Measurements from ENCODE around the gene HPSE2. TPM values are rescaled to one million over a fixed set of nuclear protein-coding genes. Genes with fewer than 3 reads are reported as not detected.

Gene HPSE2
- total and polyA plus RNA-seq, 7 donors = under 0.01 to 11.8 (median 4.8) TPM

DNA sequence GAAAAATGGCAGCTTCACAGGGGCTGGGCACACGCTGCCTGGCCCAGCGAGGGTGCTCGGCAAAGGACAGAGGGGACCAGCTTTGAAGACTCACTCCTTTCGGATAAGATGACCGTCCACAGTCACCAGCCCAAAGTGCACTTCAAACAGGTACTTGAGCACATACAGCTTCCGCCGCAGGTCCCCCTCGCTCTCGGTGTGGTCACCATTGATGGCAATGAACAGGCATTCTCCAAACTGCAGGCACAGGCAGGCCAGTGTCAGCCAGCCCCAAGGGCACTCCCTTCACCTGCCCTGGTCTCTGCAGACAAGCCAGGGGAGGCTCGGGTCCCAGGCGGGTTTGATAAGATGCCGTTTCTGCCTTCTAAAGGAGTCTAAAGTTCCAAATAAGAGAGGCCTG is 800.5 kb downstream of the HPSE2 start:
- Histone ChIP-seq H3K4me3 (no peak overlapping the region), H3K27ac (no peak overlapping the region), H3K36me3 (peaks cover 24 to 77% (median 56%) of the 10 kb centered on the region in 4 donors), H3K4me1 (no peaks in the 10 kb centered on the region), H3K27me3 (no peaks in the 10 kb centered on the region), H3K9me3 (peaks cover 0 to 2% (median 0%) of the 10 kb centered on the region in 4 donors)
- 97 to 98% methylated on average over 12 of the region's 12 CpGs for WGBS, 2 donors
- intact Hi-C loops (cut with DNase I) = no loop called here
- DNase-seq = no peak
- TF ChIP-seq POLR2A (IDR thresholded peaks at IDR 0.05) (no peak), POLR2AphosphoS5 (IDR thresholded peaks at IDR 0.05) (no peak), EP300 (IDR thresholded peaks at IDR 0.05) (no peak)
- TF ChIP-seq, protein P1, sequence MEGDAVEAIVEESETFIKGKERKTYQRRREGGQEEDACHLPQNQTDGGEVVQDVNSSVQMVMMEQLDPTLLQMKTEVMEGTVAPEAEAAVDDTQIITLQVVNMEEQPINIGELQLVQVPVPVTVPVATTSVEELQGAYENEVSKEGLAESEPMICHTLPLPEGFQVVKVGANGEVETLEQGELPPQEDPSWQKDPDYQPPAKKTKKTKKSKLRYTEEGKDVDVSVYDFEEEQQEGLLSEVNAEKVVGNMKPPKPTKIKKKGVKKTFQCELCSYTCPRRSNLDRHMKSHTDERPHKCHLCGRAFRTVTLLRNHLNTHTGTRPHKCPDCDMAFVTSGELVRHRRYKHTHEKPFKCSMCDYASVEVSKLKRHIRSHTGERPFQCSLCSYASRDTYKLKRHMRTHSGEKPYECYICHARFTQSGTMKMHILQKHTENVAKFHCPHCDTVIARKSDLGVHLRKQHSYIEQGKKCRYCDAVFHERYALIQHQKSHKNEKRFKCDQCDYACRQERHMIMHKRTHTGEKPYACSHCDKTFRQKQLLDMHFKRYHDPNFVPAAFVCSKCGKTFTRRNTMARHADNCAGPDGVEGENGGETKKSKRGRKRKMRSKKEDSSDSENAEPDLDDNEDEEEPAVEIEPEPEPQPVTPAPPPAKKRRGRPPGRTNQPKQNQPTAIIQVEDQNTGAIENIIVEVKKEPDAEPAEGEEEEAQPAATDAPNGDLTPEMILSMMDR (IDR thresholded peaks at IDR 0.05) = no peak

DNA sequence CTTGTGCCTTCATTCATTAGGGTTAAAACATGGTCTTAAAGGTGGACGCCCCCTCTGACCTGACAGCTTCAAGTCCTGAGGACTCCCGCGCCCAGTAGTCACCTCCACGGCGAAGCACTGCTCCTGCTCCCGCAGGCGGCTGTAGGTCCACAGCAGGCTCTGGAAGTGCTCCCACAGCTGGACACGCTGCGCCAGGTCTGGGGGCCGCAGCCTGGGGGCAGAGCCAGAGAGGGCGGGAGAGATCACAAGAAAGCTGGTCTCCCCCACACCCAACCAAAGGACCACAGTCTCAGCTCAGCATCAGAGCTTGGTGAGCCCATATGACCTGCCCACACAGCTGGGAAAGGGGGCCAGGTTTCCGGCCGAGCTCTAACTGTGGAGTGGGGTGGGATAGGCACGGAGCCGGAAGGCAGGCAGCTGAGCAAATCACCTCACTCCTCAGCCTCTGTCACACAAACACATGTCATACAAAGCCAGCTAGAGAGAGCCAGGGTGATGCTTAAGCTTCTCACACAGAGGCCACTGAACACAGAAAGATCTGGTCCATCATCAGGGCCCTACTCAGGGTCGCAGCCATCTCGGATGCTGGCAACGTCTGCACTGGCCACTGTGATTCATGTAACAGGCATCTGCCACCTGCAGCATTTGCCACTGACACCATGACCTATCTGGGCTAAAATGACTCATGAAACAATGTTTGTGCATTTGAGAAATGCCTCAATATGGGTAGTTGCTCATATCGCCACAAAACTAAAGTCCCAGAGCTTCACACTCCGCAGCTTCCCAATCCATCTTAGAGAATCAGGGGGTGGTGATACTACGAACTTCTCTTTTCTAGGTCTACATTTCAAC is 801.5 kb downstream of the HPSE2 start:
- Histone ChIP-seq H3K4me3 (no peak overlapping the region), H3K27ac (no peak overlapping the region), H3K4me1 (no peaks in the 10 kb centered on the region), H3K36me3 (peaks cover 33 to 77% (median 64%) of the 10 kb centered on the region in 4 donors), H3K9me3 (peaks cover 0 to 2% (median 0%) of the 10 kb centered on the region in 4 donors), H3K27me3 (no peaks in the 10 kb centered on the region)
- intact Hi-C loops (cut with DNase I) = no loop called here
- WGBS, 2 donors = 97 to 98% methylated on average over 21 of the region's 21 CpGs
- TF ChIP-seq EP300 (IDR thresholded peaks at IDR 0.05) (no peak), POLR2AphosphoS5 (IDR thresholded peaks at IDR 0.05) (no peak), POLR2A (IDR thresholded peaks at IDR 0.05) (no peak)
- TF ChIP-seq, protein P1 (IDR thresholded peaks at IDR 0.05) = no peak
- DNase-seq = peak; percentile 54

DNA sequence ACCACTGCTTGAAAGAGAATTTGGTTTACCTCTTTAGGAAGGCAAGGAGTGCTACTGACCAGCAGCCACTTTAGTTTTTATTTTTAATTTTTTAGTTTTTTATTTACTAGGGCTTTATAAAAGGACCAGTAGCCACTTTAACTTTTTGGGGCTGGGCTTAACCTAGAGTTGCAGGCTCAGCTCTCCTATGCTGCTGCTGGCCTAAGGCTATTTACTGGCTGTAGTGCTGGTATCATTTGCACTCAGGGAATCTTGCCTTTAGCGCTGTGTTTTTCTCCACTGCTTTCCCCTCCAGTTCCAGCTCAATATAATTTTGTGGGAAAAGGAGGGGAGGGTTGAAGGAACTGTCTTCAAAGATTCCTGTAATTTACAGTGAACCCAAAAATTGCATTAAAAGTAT is 802.3 kb downstream of the HPSE2 start:
- TF ChIP-seq, protein P1 (IDR thresholded peaks at IDR 0.05) = no peak
- no peak for TF ChIP-seq POLR2A (IDR thresholded peaks at IDR 0.05)
- TF ChIP-seq POLR2AphosphoS5 (IDR thresholded peaks at IDR 0.05) = no peak
- no peak for TF ChIP-seq EP300 (IDR thresholded peaks at IDR 0.05)
- intact Hi-C loops (cut with DNase I) = no loop called here
- no peak for DNase-seq
- Histone ChIP-seq H3K27ac (no peak overlapping the region), H3K4me1 (no peaks in the 10 kb centered on the region), H3K4me3 (no peak overlapping the region), H3K9me3 (peaks cover 0 to 2% (median 0%) of the 10 kb centered on the region in 4 donors), H3K36me3 (peaks cover 33 to 77% (median 63%) of the 10 kb centered on the region in 4 donors), H3K27me3 (no peaks in the 10 kb centered on the region)
- WGBS, 2 donors = 96 to 100% methylated on average over 1 of the region's 1 CpG

DNA sequence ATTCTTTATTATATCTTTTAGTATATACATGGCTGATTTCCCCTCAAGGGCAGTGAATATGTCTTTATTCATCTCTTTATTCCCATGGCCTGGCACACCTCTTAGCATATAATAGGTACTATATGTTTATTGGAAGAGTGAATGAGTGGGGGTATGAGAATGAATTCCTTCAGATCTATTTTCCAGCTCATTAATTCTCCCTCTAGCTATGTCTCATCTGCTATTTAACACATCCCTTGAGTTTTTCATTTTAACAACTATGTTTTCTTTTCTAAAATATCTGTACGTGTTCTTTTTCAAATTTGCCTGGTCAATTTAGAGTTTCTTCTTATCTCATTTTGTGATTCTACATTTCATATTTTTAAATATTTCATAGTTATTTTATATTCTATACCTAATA is 803.3 kb downstream of the HPSE2 start:
- Histone ChIP-seq H3K4me3 (no peak overlapping the region), H3K9me3 (peaks cover 0 to 2% (median 0%) of the 10 kb centered on the region in 4 donors), H3K36me3 (peaks cover 33 to 86% (median 66%) of the 10 kb centered on the region in 4 donors), H3K4me1 (no peaks in the 10 kb centered on the region), H3K27me3 (no peaks in the 10 kb centered on the region), H3K27ac (no peak overlapping the region)
- 52 to 98% methylated on average over 1 of the region's 1 CpG for WGBS, 2 donors
- TF ChIP-seq, protein P1 (IDR thresholded peaks at IDR 0.05) = no peak
- TF ChIP-seq POLR2AphosphoS5 (IDR thresholded peaks at IDR 0.05) (no peak), POLR2A (IDR thresholded peaks at IDR 0.05) (no peak), EP300 (IDR thresholded peaks at IDR 0.05) (no peak)
- DNase-seq = no peak
- intact Hi-C loops (cut with DNase I) = no loop called here

Measured in sigmoid colon (tissue), 7 donors.